Measurements from ENCODE around the gene POLD2.

The POLD2 gene

DNA sequence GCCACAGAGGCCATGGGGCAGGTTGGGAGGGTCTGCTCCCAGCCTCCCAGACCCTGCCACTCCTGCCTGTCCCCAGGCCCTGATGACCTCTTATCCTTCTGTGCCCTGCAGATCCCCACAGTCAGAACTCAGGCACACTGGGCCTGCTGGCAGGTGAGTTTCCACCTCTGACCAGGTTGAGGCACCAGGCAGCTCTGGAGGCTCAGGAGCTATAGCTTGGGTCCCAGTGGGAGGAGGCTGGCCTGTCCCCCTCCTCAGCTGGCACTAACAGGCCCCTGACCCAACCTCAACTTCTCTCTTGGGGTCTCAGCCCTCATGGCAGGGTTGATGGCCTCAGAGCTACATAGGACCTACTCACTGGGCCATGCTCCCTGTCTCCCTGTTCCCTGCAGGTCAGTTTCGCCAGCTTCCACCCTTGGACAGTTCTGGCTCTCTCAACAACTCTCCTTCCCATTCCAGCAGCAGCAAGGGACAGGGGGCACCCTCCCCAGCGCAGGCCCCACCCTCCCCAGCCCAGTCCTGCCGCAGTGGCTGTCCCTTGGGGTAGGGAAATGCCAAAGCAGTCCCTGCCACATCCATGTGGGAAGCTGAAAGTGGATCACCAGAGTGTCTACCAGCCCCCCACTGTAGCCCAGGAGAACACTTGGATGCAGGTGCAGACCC lies 21.9 kb downstream of the POLD2 start:
- DNase-seq: no peak

GRCh38 chr7:44100458-44101302 lies 22.7 kb downstream of the POLD2 start:
- no peak for DNase-seq

- DNase-seq: no peak
These were observed 23.7 kb downstream of the POLD2 start for GRCh38 chr7:44099669-44100068.

- no peak for DNase-seq
These were observed 25.0 kb downstream of the POLD2 start for GRCh38 chr7:44098092-44099068.

- DNase-seq: no peak
These were observed 26.1 kb downstream of the POLD2 start for GRCh38 chr7:44097064-44097932.

GRCh38 chr7:44096326-44096881 lies 26.9 kb downstream of the POLD2 start:
- DNase-seq: no peak

- DNase-seq: no peak
These were observed 27.6 kb downstream of the POLD2 start for GRCh38 chr7:44095781-44096180.

DNA sequence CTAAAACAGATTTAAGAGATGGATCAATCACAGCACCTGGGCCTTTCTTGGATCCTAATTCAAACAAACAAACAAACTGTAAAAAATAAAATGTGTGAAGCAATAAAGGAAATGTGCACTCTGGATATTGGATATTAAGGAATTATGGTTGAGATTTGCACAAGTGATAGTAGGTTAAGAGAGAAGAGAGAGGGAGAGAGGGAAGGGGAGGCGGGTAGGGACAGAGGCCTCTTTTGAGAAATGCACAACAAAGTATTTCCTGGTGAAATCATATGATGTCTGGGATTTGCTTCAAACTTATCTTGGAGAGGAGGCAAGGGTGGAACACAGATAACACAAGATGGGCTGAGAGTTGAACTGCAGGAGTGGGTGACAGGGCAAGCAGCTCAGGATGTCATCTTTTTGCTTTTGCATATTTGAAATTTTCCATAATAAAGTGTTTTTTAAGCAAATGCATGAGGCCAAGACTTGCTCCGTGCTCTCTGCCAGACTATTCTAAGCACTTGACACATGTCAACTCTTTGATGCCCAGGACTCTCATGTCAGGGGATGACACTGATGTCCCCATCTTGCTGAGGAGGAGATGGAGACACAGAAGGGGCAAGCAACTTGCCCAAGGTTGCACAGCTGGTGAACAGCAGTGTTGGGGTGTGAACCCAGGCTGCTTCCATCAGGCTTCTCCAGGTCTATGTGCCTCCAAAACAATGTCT lies 28.3 kb downstream of the POLD2 start:
- no peak for DNase-seq

- DNase-seq: no peak
These were observed 29.0 kb downstream of the POLD2 start for GRCh38 chr7:44094365-44094764.

DNA sequence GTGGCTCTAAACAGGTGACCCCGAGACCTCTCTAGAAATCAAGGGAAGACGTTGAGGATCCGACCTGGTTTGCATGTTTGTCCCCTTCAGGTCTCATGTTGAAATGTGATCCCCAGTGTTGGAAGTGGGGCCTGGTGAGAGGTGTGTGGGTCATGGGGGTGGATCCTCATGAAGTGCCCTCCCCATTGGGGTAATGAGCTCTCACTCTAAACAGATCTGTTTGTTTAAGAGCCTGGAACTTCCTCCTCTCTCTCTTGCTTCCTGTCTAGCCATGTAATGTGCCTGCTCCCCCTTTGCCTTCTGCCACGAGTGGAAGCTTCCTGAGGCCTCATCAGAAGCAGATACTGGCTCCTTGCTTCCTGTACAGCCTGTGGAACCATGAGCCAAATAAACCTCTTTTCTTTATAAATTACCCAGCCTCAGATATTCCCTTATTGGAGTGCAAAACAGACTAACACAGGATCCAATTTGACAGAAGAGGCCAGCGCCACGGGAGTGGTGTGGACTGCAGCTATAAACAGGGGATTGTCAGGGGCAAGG lies 30.2 kb downstream of the POLD2 start:
- no peak for DNase-seq

DNA sequence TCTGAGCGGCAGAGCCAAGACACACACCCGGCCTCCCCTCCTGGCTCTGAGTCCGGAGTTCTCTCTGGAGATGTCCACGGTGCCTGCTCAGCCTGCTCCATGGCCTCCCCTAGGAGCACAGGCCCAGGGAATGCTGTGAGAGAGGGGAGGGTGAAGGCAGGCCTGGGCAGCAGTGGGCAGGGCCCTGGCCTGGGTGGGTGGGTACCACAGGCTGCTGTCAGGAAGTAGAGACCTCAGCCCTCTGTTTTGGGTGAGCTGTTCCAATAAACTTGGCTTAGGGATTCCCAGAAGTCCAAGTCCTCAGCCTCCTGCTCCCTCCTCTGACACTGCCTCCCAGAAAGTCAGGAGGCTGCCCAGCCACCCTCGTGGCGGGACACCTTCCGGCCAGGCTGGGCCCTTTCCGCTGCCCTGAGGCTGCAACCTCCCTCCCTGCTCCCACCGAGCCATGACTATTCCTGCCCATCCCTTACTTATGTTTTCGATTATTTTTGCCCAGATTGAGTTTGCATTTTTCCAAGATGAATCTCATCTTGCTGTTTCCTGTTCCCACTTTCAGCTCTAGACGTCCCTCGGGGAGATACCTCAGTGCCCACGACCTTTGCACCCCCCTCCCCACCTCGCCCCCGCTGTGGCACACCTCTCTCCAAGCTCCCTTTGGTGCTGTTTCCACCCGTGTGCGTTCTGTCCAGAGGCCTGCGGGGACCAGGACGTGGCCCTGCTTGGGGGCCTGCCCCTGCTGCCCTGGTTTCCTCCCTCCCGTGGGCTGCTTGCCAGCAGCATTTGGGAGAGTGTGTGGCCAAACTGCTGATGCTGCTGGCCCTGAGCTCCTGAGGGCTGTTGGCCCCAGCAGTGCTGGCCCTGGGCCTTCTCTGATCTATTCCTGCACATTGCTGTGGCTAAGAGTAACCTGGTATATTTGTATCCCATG lies 35.2 kb downstream of the POLD2 start:
- DNase-seq: no peak

DNA sequence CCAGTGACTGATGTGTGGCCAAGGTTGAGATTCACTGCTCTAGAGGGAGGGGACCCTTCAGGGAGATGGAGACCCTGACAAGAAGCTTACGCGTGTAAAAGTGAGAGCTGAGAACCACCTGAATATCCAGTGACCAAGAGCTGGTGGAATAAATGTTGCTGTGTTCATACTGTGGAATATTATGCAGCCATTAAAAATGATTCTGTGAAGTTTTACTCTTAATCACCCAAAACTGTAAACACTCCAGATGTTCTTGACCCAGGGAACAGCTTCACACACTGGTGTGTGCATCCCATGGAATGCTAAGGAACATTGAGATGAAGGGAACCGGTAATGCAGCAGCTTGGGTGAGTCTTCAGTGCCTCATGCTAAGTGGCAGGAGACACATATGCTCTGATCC lies 36.7 kb downstream of the POLD2 start:
- DNase-seq: no peak

DNA sequence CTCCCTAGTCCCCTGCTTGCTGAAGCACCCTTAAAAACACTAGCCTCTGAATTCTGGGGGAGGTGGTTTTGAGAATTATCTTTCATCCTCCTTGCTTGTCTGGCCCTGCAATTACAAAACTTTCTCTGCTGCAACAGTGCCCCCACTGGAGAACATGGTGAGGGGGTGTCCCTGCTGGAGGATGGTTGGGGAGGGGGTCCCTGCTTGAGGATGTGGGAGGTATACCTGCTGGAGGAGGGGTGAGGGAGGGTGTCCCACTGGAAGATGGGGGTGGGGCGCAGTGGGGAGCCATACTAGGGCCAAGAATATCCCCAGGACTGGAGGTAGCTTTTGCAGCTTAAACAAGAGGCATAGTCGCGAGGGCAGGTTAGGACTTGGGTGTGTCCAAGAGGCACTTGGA lies 37.8 kb downstream of the POLD2 start:
- DNase-seq: no peak

GRCh38 chr7:44084701-44085100 lies 38.6 kb downstream of the POLD2 start:
- DNase-seq: no peak

- no peak for DNase-seq
These were observed 39.6 kb downstream of the POLD2 start for GRCh38 chr7:44083796-44084195.

- peak; percentile 95 for DNase-seq
These were observed 40.7 kb downstream of the POLD2 start for GRCh38 chr7:44082541-44083207.

- DNase-seq: no peak
These were observed 42.0 kb downstream of the POLD2 start for GRCh38 chr7:44081266-44081748.

- DNase-seq: no peak
These were observed 42.6 kb downstream of the POLD2 start for GRCh38 chr7:44080686-44081265.

DNA sequence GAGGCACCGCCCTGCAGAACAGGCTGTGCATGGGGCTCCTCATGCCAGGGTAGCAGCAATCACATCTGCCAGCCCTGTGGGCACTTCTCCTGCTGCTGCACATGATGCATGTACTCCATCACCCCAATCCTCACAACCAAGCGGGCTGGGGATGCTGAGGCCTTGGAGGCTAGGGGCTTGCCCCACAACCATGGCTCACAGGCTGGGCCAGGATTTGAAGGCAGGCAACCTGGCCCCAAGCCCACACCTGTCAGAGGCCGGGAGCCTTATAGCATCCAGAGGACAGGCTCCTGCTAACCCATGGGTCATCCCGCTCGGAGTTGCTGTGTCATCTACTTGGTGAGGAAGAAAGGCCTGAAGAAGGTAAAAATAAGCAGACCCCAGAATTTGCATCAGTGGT lies 43.2 kb downstream of the POLD2 start:
- DNase-seq: no peak
